IPS-NIHi7 (cell line): ENCODE results near the gene CTNNBL1.
"Not testable (repeated sequence)": the region's sequence is repeated elsewhere in the genome, so short reads cannot be mapped to it uniquely, and the experiment has no call there.

ENCODE experiments used
- DNase-seq: peaks from one replicate; pipeline ENCODE4 v3.0.0; 2012; ENCODE audit warnings: mixed read lengths; ENCODE audit errors: extremely low spot score

CTNNBL1 gene, protein sequence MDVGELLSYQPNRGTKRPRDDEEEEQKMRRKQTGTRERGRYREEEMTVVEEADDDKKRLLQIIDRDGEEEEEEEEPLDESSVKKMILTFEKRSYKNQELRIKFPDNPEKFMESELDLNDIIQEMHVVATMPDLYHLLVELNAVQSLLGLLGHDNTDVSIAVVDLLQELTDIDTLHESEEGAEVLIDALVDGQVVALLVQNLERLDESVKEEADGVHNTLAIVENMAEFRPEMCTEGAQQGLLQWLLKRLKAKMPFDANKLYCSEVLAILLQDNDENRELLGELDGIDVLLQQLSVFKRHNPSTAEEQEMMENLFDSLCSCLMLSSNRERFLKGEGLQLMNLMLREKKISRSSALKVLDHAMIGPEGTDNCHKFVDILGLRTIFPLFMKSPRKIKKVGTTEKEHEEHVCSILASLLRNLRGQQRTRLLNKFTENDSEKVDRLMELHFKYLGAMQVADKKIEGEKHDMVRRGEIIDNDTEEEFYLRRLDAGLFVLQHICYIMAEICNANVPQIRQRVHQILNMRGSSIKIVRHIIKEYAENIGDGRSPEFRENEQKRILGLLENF

DNA sequence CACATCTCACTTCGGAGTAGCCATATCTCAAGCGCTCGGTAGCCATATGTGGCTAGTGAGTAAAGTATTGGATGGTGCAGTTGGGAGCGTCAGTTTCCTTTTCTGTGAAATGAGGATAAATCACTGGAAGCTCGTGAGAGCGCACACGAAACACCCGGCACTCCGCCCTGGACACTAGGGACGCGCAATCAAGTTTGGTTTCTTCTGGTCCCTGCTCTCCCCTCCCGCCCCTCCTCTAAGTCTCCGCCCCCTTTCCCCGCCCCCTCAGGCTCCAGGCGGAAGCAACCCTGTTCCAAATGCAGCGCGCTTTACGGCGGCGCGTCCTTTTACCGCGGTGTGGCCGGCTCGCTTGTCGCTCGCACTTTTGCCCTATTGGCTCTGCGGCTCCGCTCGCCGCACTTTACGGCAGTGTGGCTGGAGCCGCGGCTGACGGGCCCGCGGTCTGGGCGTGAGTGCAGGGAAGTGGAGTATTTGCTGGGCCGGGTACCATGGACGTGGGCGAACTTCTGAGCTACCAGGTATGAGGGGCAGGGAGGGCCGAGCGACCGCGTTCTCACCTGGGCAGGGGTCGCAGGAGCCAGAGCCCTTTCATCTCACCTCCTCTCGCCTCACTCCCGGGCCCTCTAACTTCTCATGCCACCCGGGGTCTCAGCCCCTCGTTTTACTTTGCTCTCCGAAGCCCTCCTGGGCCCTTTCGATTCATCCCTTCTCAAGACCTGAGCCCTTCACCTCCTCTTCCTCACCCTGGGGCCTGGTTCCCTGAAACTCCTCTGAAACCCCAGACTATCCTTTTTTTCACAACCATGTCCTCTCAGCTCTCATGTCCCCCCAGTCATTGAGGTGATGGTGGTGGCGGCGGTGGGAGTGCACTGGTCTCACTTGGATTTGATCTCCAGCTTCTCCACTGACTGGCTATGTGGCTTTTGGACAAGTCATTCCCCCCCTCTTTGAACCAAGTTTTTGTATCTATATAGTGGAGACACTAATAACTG is at the start of gene CTNNBL1:
TSS of gene CTNNBL1 (plus strand) at position 396 of the 992 bp plus-strand sequence. CDS start at position 489, 93 bp downstream.
- DNase-seq = peak; percentile 98

DNA sequence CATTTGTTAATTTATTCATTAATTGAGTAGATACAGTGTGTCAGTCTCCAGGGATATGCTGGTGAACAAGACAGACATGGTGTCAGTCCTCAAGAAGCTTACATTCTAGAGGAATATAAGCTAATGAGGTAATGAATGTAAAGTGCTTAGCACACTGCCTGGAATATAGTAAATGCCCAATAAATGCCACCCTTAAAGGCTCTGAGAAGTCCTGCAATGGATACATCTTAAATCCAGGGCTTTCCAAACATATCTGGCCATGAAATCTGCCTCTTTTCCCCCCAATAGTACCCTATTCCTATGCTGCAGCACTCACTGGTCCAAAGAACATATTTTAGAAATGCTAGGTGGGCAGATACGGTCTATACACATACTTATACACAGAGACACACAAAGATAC is 49.2 kb upstream of the CTNNBL1 start:
- DNase-seq = no peak

DNA sequence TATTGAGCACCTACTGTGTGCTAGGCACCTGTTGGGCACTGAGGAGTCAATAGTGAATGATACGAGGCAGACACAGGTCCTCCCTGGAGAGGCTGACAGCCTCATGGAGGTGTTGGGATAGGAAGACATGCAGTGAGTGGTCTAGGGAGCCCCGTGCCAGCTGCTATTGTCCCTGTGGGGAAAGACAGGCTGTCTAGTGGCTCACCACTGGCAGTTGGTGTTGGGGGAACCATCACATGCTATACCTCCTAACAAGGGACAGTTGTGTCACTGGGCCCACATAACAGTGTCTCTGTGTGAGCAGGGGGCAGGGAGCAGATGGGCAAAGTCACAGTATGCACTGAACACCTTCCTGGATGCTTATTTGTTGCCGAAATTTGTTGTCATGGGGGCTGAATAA is 45.9 kb upstream of the CTNNBL1 start:
- DNase-seq = no peak

DNA sequence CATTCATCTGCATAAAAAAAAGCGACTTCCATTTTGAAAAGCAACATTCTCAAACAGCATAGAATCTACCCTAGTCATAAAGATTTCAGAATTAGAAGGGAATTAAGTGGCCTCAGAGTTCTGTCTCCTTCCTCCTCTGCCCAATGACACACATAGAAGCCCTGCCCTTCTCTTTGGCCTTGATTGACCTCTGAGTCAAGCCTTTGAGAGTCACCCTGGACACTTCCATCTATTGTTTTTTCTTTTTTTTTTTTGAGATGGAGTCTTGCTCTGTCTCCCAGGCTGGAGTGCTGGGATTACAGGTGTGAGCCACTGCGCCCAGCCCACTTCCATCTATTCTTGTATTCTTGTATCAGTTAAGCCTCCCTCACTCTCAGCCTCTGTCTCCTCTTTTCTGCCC is 44.8 kb upstream of the CTNNBL1 start:
- DNase-seq = no peak

DNA sequence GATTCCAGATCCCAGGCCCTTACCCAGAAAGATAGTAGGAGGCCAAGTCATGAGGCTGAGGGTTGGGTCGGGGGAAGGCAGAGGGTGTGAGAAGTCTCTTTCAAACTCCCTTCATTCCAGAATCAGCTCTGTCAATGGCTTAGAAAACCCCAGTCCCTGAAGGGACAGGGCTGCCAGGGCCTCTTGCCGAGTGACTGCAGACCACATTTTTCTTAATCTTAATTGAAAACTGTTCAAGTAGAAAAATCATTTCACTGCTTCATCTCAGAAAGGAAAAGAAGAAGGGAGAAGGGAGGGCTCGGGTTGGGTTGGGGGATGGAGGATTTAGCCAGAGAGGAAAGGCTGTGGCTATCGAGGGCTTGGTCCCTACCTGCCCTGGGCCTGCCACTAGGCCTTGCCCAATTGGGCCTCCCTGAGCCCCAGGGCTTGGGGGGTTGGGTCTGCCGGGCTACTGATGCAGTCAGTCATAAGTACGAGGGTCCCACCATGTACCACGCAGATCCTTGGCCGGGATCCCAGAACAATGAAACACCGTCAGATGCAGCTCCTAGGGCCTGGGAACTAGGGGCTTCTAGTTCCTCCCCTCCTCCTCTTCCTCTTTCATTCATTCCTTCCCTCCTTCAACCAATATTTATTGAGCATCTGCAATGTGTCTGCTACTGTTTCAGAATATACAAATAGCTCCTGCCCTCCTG is 44.0 kb upstream of the CTNNBL1 start:
- DNase-seq = no peak

DNA sequence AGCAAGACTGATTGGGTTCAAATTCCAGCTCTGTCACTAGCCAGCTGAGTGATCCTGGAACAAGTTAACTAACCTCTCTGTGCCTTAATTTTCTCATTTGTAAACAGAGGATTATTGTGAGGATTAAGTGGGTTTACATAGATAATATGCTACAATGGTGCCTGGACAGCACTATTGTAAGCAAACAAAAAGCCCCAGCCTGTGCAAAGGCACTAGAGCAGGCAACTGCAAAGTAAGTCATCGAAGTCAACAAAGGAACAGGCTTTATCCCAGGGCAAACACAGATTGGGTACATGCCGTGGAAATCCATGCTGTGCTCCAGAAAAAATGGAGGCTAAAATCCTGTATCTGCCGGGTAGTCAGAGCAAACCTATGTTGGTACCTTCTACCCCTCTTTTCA is 43.2 kb upstream of the CTNNBL1 start:
- no peak for DNase-seq

DNA sequence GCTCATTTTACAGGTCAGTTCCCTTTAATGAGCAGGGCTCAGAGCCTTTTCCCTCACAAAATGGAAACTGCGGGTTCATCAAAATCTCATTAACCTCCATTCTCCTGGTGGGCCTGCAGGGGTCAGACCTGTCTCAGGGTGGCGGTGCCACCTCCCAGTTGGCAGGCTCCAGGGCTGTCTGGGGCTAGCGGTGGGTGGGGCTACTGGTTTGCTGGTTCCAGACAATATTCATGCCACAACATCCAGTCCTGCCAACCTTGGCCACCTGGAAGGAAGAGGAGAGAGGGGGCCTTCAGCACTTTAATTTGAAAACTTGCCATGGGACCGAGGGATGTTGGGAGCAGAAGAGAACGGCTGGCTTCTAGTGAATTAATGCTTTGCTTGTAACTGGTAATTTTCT is 41.9 kb upstream of the CTNNBL1 start:
- DNase-seq = peak; percentile 80

DNA sequence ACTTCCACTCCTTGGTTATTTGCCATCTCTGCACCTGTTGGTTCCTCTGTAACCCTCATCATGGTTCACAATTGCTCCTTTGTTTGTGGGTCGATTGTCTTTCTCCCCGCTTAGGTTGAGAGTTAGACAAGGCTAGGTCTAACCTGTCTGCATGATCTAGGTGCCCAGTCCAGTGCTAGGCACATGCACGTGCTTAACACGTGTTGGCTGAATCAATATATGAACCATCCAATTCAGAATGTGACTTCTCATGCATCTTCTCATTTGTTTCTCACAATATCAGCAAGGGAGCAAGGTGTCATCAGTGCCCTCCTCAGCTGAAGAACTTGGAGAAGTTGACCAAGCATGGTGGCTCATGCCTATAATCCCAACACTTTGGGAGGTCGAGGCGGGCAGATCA is 36.9 kb upstream of the CTNNBL1 start:
- no peak for DNase-seq

DNA sequence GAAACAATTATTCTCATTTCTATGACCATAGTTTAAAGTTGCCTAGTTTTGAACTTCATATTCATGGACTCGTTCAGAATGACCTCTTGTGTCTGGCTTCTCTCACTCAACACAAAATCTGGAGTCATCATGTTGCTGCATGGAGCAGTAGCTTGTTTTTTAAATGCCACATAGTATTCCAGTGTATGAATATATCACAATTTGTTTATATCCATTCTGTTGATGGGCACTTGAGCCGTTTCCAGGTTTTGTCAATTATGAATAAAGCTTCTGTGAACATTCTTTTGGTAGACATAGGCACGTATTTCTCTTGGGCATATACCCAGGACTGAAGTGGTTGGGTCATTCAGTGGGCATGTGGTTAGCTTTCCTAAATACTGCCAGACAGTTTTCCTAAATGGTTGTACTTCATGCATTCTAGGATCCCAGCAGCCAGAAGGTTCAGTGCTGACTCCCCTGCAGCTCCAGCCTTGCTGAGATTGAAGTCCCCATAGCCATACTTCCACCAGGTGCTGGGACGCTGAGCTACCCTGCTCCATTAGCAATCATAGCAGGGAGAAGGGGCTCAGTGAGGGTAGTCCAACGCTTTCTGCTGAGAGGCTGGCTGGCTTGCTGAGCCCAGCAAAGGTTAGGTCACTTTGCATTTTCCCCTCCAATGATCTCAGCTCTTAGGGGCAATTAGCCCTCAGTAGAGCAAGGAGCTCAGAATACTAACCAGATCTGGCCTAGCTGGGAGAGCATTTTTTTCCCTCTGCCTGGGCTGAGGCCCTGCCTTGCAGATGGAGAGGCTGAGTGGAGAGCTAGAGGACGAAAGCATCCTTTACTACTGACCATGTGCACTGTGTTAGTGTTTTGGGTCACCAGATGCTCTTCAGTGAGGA is 35.7 kb upstream of the CTNNBL1 start:
- DNase-seq = no peak

DNA sequence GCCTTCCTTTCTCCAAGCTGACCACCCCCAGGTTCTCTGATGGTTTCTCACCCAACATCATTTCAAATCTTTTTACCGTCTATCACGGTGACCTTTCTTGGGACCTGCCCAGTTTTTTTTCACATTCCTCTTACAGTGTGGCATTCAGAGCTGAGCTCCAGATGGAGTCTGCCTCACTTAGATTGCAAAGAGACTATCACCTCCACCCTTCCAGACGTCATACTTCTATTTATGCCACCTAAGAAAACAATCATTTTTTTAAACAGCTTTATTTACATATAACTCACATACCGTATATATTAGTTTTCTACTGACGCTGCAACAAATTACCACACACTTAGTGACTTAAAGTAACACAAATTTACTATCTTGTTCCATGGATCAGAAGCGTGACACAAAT is 32.3 kb upstream of the CTNNBL1 start:
- no peak for DNase-seq

DNA sequence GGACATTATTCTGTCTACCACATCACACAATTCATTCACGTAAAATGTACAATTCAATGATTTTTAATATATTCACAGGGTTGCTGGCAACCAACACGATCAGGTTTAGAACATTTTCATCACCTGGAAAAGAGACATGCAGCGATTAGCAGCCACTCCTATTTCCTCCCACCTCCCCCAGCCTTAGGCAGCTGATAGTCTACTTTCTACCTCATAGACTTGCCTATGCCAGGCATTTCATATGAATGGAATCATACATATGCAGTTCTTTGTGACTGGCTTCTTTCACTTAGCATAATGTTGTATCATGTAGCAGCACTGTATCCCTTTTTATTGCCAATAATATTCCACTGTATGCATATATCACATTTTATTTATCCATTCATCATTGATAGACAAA is 31.5 kb upstream of the CTNNBL1 start:
- no peak for DNase-seq

DNA sequence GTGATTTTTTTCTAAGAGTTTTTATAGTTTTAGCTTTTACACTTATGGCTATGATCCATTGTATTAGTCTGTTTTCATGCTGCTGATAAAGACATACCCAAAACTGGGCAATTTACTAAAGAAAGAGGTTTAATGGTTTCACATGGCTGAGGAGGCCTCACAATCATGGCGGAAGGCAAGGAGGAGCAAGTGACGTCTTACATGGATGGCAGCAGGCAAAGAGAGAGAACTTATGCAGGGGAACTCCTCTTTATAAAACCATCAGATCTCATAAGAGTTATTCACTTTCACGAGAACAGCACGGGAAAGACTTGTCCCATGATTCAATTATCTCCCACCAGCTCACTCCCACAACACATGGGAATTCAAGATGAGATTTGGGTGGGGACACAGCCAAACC is 29.2 kb upstream of the CTNNBL1 start:
- not testable (repeated sequence) for DNase-seq

DNA sequence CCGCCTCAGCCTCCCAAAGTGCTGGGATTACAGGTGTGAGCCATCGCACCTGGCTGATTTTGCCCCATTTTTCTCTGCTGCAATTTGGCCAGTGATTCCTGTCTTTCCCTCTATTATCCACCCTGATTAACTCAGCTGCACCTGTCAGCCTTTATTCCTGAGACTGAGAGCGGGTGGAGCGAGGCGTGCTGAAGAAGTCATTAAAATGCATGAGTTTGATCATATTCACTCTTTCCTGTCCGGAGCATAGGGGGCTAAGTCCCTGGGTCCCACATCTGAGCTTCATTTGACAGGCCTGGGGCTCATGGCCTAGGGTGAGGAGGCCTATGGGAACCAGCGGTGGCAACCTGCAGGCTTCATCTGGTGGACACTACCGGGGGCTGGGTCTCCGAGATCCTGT is 25.7 kb upstream of the CTNNBL1 start:
- DNase-seq = no peak

DNA sequence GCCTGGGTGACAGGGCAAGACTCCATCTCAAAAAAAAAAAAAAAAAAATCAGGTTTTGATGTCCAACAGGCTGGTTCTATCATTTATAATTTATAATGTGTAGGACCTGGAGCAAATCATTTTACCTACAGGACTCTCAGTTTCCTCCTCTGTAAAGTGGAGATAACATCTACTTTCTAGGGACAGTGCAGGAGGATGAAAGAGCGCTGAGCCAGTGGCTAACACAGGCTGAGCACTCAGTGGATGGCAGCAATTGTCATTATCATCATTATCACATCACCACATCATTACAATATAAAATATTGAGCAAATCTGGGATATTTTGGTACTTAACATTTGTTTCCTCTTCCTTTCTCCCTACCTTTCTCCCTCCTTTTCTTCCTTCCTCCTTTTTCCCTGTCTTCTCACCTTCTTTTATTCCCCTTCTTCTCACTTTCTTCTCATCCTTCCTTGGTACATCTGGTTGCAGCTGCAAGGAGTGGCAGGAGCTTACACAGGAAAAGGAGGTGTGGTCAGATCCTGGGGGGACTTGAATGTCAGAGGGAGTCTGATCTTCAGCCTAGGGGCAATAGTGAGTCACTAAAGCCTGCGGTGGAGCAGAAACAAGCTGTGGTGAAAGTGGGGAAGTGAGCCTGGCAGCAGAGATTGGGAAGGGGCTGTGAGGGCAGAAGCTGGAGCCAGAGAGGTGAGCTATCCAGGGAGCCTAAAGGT is 24.6 kb upstream of the CTNNBL1 start:
- peak; percentile 51 for DNase-seq

DNA sequence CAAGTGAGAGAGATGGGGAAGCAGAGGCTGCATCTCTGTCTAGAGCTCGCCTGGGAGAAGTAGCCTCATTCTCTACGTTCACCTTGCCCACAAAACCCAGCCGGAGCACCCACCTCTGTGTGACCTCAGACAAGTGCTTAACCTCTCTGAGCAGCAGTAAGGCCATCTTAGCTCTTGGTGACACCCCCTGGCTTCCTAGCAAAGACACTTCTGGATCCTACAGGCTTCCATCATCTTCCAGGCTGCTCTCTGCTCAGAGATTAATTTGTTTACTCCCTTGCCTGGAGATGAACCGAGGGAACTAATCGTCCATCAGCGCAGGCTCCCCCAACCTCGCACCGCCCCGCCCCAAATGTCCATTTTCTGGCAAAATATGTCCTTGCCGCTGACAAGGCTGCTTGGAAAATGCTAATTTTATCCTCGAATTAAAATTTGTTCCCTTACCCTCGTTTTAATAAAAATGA is 24.0 kb upstream of the CTNNBL1 start:
- no peak for DNase-seq

DNA sequence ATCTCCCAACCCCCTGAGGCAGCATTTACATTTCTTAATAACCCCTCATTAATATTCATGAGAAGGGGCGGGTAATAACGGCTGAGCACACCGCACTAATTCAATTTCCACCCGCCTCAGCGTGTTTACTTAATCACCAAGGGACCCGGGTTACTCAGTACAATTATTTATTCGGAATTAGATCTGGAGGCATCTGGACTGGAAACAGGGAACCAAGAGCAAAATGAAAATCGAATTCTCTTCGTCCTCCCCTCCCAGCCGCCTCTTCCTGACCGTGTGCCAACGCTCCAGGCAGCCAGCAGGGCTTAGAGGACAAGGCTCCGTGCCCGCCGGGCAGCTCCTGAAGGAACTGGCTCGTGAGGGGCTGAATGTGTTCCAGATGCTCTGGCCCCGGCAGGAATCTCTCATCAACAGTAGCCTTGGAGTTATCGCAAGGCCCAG is 23.5 kb upstream of the CTNNBL1 start:
- DNase-seq = no peak

DNA sequence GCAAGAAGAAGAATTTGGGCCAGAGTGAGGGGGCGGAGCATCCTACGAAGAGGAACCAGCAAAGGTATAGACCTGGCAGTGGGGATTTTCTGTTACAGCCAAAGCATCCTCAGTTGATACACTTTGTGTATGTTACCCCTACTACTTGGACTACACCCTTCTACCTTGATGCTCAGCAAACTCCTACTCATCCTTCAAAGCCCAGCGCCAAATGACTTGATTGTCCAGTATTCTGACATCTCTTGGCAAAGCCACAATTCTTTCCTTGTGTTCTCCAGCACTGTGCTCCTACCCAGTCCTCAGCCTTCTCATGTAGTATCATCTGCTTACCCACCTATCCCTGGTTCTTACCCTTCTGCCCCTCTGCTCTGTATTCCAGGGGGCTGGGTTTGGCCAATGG is 21.7 kb upstream of the CTNNBL1 start:
- DNase-seq = no peak

DNA sequence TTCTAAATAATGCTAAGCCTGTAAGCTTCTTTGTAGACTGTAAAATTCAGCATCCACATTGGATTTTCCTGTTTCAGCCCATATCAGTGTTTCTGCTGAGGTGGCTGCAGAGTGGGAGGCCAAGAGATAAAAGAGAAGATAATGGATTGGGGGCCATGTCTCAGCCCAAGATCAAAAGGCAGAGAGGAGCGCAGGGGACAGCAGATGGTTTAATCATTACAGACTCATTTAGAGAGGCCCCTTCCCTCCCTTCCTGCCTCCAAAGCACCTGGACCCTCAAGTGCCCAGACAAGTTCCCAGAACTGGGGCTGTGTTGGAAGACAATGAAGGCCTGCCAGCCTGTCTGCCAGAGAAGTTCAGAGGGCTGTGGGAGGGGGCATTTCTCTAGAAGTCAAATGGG is 20.4 kb upstream of the CTNNBL1 start:
- DNase-seq = no peak

DNA sequence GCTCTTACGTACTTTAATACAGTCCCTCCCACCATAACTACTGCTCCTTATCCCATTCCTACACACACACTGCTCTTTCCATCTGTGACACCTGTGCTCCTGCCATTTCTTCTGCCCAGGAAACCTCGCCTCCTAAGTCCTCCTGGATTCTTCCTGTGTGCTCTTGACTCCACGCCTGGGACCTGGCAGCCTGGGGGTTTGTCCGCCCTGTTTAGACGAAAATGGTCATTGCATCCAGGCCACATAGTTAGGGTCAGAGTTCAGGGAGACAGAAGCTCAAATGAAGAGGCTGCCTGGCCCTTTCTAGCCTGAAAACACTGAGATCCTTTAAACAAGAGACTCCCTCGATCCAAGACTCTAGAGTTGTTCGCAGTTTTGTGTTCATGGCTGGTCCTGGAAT is 17.4 kb upstream of the CTNNBL1 start:
- DNase-seq = no peak
